Measurements from ENCODE around the gene ECI1.

GRCh38 chr16:2195322-2196161, 55.8 kb downstream of the ECI1 start:
- TF ChIP-seq POLR2AphosphoS5 (IDR thresholded peaks at IDR 0.05; ENCODE audit: borderline replicate concordance, low read depth, low read length) (no peak), EZH2 (IDR thresholded peaks at IDR 0.05) (no peak), FOXP2 (optimal IDR thresholded peaks at IDR 0.05; ENCODE audit: control extremely low read depth, extremely low read length, insufficient read depth) (no peak)

Measured in SK-N-MC (cell line).